SHP77 treated with DMSO at 0.1 percent for 48 hours (cell line): Measurements from ENCODE around the gene MESP1.

Source experiments
- DNase-seq: peaks from one replicate; lab custom pipeline; 2025; lab: John Stamatoyannopoulos, UW

MESP1 gene

DNA sequence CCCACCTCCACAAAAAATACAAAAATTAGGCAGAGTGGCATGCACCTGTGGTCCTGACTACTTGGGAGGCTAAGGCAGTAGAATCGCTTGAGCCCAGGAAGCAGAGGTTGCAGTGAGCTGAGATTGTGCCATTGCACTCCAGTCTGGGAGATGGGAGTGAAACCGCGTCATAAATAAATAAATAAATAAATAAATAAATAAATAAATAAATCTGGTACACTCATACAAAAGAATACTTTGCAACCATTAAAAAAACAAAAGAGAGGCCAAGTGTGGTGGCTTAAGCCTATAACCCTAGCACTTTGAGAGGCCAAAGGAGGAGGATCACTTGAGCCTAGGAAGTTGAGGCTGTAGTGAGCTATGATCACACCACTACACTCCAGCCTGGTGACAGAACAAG, 28.0 kb downstream of the MESP1 start:
- DNase-seq = no peak

DNA sequence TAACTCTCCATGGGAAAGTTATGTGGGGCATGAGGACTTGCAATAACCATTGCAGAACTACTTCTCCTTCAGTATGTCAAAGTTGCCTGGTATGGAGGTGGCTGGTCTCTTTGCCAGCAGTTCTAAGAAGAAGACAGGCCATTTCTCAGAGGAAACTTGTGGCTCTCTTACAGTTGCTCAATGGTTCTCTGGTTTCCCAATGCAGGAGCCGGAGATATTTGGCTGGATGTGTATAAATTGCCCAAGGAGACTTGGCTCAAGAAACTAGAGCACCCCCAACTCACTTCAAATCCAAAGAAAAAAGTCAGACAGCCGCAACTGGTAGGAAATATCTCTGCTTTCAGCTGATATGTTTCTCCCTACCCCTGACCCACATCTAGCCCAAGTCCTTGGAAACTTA, 36.3 kb downstream of the MESP1 start:
- no peak for DNase-seq

DNA sequence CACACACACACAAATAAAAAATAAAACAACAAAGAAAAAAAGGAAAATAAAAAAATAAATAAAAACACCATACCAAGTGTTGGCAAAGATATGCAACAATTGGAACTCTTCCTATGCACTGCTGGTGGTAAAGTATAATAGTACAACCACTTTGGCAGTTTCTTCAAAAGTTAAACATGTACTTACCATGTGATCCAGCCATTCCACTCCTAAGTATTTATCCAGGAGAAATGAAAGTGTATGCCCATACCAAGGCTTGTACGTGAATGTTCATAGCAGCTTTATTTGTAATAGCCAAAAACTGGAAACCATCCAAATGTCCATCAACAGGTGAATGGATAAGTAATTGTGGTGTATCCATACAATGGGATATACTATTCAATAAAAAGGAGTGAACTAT, 43.5 kb downstream of the MESP1 start:
- no peak for DNase-seq

DNA sequence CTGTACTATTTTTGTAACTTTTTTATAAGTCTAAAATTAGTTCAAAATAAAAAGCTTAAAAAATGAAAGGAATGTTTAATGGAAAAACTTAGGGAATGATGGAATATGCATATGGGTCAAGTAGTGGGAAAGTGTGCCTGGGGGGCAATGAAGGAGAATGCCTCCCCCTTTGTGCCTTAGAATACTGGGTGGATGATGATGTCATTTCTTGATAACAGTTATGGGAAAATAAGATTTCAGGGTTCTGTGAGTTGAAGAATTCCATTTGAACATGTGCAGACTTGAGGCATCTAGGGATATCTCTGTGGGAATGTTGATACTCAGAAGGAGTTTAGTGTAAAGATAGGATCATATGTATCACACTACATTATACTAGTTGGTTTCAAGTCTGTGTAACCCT, 46.6 kb downstream of the MESP1 start:
- DNase-seq = no peak
